Activated naive CD4-positive, alpha-beta T cell treated with anti-CD3 and anti-CD28 coated beads, Interleukin-2, amount 50 U/mL, for 16 hours (primary cell): ENCODE data around the gene RAB11FIP4.
"Not testable (repeated sequence)": the region's sequence is repeated elsewhere in the genome, so short reads cannot be mapped to it uniquely, and the experiment has no call there.

Experiments used
- DNase-seq: peaks from one replicate; pipeline ENCODE4 v3.0.0-alpha.2; 2020

Gene RAB11FIP4

GRCh38 chr17:31391496-31391949 is at the start of gene RAB11FIP4:
Gene RAB11FIP4, plus strand, starts transcription at chr17:31391675. Its CDS starts 178 bp downstream, at chr17:31391853.
- DNase-seq: no peak

DNA sequence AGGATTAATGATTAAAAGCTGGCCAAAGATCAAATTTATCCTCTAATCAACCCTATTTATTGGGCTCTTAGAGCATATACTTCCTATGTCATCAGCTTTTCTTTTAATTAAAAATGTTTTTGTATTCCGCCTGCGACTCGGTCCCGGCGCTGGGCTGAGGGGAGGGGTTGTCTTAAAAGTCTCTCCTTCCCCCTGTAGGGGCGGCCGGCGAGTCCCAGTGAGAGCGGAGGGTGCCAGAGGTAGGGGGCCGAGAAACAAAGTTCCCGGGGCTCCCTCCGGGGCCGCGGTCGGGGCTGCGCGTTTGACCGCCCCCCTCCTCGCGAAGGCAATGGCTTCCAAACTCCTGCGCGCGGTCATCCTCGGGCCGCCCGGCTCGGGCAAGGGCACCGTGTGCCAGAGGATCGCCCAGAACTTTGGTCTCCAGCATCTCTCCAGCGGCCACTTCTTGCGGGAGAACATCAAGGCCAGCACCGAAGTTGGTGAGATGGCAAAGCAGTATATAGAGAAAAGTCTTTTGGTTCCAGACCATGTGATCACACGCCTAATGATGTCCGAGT is 46.2 kb upstream of the RAB11FIP4 start:
- DNase-seq: not testable (repeated sequence)

DNA sequence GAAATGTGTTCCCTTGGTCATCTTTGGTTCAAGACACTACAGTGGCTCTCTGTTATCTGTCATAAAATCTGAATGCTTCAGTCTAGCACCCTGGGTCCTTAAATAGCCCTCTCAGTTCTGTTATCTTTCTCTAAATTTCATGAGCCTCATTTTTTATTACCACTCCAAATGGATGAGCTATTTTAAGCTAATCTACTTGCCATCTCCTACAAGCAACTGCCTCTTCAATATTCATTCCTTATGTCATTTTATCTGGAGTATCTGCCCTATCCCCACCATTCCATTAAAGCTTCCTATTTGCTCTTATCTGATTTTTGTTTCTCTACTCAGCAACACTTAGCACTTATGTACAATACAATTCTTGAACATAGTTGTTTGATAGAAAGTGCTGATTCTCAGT is 42.0 kb upstream of the RAB11FIP4 start:
- no peak for DNase-seq

DNA sequence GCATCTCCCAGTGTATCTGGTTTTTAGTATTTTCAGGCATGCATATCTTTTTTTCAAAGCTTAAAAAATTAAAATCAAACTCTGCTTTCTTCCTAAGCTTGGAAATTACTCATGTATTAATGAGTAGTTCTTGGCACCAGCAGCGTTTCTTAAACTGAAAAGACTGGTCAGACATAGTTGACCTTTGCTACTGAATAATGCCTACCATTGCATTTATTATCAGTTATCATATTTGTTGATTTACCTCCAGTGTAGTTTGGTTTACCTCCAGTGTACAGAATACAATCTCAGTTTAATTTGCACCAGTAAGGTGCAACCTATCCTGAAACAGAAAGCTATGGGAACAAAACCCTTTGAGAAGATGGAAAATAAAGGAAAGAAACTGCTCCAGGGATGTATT is 35.5 kb upstream of the RAB11FIP4 start:
- no peak for DNase-seq

DNA sequence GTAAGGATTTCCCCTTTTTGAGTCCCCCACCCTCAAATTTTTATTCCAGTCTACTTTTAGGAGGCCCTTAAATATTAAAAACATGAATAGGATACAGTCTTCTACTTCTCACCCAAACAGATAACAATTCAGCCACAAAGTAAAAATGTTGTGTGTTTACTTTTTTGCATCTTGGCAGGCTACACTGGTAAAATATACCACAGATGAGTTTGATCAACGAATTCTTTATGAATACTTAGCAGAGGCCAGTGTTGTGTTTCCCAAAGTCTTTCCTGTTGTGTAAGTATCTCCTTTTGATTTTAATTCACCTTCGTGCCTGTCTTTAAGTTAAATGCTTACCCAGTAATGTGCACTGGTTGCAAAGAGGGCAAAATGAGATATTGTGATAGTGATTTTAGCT is 34.4 kb upstream of the RAB11FIP4 start:
- DNase-seq: no peak

DNA sequence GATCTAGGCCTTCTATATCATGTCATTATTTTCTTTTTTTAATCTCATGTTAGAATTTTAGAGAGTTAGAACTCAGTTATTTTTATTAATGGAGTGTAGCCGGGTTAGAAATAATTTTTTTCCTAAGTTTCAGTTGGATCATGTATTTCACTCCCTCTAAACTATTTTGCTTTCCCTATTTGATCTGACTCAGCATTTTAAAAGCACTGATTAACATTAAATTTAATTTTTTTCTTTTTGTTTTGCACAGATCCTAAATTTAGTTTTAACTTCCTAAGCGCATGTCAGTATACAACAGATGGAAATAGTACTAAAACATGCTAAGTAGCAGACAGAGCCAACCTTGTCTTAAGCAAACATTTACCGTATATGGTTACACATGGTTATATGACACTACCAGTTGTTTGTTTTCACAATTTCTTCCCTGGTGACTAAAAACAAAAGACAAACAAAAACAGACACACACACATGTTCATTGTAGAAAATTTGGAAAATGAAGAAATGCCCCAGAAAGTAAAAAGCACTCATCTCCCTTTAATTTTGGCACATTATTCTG is 33.6 kb upstream of the RAB11FIP4 start:
- DNase-seq: no peak

GRCh38 chr17:31364012-31364411 is 27.5 kb upstream of the RAB11FIP4 start:
- no peak for DNase-seq

- no peak for DNase-seq
These were observed 25.4 kb upstream of the RAB11FIP4 start for GRCh38 chr17:31366088-31366487.

DNA sequence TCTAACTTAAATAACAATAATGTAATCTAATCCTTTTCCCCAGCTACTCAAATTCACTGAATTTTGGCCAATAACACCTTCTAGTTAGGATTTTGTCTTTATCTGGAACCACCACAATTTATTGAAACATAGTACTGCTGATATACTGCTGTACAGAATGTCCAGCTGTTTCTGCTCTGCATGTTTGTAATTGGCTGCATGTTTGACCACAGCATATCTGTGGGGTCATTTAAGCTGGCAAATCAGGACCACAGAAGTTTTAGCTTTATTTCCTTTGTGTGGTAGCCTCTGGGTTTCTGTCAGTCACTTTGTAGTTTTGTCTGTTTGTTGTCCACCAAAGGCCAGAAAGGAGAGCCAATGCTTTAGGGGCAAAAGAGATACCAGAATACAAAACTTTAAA is 22.2 kb upstream of the RAB11FIP4 start:
- DNase-seq: no peak

GRCh38 chr17:31371511-31372097 is 19.9 kb upstream of the RAB11FIP4 start:
- DNase-seq: no peak

DNA sequence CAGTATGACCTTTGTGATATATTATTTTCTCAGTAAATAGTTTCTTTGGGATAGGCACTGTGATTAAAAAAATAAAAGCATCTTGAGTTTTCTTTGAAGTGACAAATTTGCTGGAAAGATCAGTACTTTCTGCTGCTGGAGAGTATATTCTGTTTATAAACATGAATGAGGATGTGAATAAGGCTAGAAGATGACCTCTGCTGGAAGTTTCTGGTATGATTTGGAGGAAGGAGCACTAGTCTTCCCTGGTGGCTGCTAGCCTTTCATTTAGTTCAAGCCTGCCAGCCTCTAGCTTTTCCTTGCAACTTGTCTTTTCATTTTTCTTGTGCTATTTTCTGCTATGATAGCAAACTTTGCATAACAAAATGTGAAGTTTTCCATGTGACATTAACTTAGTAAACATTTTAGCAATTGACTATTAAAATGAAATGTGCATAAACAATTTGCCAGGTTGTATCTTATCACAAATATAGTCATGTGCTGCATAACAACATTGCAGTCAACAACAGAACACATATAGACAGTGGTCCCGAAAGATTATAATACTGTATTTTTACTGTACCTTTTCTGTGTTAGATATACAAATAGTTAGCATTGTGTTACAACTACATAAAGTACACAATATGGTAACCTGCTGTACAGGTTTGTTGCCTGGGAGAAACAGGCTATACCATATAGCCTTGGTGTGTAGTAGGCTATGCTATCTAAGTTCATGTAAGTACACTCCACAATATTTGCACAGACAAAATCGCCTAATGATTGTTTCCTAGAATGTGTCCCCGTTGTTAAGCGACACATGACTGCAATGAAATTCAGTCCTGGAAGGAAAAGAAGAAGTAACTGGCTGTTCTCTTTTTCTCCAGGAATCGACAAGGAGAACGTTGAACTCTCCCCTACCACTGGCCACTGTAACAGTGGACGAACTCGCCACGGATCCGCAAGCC is 18.1 kb upstream of the RAB11FIP4 start:
- DNase-seq: no peak

DNA sequence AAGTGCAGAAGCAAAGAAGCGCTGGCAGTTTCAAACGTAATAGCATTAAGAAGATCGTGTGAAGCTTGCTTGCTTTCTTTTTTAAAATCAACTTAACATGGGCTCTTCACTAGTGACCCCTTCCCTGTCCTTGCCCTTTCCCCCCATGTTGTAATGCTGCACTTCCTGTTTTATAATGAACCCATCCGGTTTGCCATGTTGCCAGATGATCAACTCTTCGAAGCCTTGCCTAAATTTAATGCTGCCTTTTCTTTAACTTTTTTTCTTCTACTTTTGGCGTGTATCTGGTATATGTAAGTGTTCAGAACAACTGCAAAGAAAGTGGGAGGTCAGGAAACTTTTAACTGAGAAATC is 17.4 kb upstream of the RAB11FIP4 start:
- no peak for DNase-seq

DNA sequence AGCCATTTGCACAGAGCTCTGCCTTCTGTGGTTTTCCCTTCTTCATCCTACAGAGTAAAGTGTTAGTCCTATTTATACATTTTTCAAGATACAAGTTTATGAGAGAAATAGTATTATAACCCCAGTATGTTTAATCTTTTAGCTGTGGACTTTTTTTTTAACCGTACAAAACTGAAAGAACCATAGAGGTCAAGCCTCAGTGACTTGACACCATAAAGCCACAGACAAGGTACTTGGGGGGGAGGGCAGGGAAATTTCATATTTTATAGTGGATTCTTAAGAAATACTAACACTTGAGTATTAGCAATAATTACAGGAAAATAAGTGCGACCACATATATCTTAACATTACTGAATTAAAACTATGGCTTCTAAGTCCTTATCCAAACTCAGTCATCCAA is 17.0 kb upstream of the RAB11FIP4 start:
- no peak for DNase-seq

- DNase-seq: no peak
These were observed 12.8 kb upstream of the RAB11FIP4 start for GRCh38 chr17:31378638-31379037.

DNA sequence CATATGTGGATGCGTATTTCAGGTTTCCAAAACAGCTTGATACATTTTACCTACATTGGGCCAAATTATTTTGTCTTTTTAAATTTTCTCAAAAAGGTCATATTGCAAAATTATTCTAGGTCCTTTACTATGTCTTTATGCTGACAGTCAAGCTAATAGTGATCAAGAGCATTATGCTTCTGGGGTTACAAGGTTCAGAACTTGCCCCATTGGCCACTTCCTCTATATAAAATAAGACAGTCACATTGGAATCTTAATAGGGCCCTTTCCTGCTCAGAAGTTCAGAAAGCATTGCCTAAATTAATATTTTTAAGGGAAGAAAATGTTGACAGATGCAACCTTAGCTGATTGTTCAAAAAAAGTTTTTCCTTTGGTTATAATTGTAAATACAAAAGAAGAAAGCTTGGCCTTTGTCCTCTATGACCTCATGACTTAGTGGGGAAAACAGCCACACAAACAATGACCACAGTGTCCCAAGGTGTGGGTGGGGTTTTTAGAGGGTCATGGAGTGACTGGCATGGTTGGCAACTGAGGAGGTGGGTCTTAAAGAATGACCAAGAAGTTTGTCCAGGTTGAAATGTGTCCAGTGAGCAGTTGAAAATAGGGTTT is 11.8 kb upstream of the RAB11FIP4 start:
- no peak for DNase-seq

GRCh38 chr17:31381165-31381668 is 10.3 kb upstream of the RAB11FIP4 start:
- no peak for DNase-seq

GRCh38 chr17:31382668-31383275 is 8.7 kb upstream of the RAB11FIP4 start:
- DNase-seq: not testable (repeated sequence)

- not testable (repeated sequence) for DNase-seq
These were observed 8.0 kb upstream of the RAB11FIP4 start for GRCh38 chr17:31383488-31383887.

GRCh38 chr17:31385428-31386285 is 5.8 kb upstream of the RAB11FIP4 start:
- DNase-seq: no peak

GRCh38 chr17:31386542-31387075 is 4.9 kb upstream of the RAB11FIP4 start:
- no peak for DNase-seq

DNA sequence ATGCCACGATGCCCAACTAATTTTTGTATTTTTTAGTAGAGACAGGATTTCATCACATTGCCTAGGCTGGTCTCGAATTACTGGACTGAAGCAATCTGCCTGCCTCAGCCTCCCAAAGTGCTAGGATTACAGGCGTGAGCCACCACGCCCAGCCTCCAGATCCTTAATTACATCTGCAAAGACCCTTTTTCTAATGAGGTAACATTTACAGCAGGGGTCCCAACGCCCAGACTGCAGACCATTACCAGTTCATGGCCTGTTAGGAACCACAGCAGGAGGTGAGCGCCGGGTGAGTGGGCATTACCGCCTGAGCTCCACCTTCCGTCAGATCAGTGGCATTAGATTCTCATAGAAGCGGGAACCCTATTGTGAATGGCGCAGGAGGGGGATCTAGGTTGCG is 4.0 kb upstream of the RAB11FIP4 start:
- DNase-seq: no peak
